GM06990 (cell line): ENCODE results near the gene AGFG2.

Experiments used
- DNase-seq: peaks from one replicate; pipeline ENCODE4 v3.0.0-alpha.2; 2011; ENCODE audit not compliant: insufficient read length; ENCODE audit errors: extremely low read depth
- H3K27me3 ChIP-seq: replicated peaks from 2 replicates; pipeline ENCODE4 v1.6.0; 2011; ENCODE audit warnings: low read length; ENCODE audit not compliant: control insufficient read depth, insufficient read depth
- H3K36me3 ChIP-seq: 2 replicates; pipeline ENCODE4 v1.5.1; 2011; ENCODE audit warnings: low read length; ENCODE audit not compliant: control insufficient read depth, insufficient read depth
- H3K4me3 ChIP-seq: replicated peaks from 2 replicates; pipeline ENCODE4 v1.5.1; 2011; ENCODE audit warnings: low read depth, mild to moderate bottlenecking, control low read depth, low read length
- CTCF ChIP-seq: IDR thresholded peaks from 2 replicates; pipeline ENCODE4 v1.5.1; 2011; ENCODE audit warnings: low read length, control low read depth, mild to moderate bottlenecking, inconsistent platforms; ENCODE audit not compliant: insufficient read depth, poor library complexity, severe bottlenecking

The AGFG2 gene

GRCh38 chr7:100572949-100573675 lies 34.1 kb downstream of the AGFG2 start:
- no peak for TF ChIP-seq CTCF
- no peak for DNase-seq
- Histone ChIP-seq H3K4me3 (no peak overlapping the region), H3K36me3 (peaks cover 27% of the 10 kb centered on the region), H3K27me3 (no peaks in the 10 kb centered on the region)

GRCh38 chr7:100573691-100574361 lies 34.8 kb downstream of the AGFG2 start, which contains the start of gene SAP25:
Gene SAP25 (minus strand): TSS chr7:100573900. CDS start chr7:100573742, 158 bp downstream.
- Histone ChIP-seq H3K4me3 (no peak within 1 kb of the TSS), H3K36me3 (peaks cover 29% of the 10 kb centered on the region), H3K27me3 (no peaks in the 10 kb centered on the region)
- TF ChIP-seq CTCF = no peak
- no peak for DNase-seq

- DNase-seq = no peak
- no peak for TF ChIP-seq CTCF
- H3K4me3 ChIP-seq = no peak overlapping the region
- H3K36me3 ChIP-seq = peaks cover 32% of the 10 kb centered on the region
- no peaks in the 10 kb centered on the region for H3K27me3 ChIP-seq
Observed at GRCh38 chr7:100574362-100575205, 35.6 kb downstream of the AGFG2 start.

GRCh38 chr7:100575206-100575631 lies 36.2 kb downstream of the AGFG2 start:
- Histone ChIP-seq H3K27me3 (no peaks in the 10 kb centered on the region), H3K4me3 (no peak overlapping the region), H3K36me3 (peaks cover 37% of the 10 kb centered on the region)
- TF ChIP-seq CTCF = no peak
- no peak for DNase-seq

GRCh38 chr7:100575746-100576383 lies 36.9 kb downstream of the AGFG2 start:
- DNase-seq = no peak
- no peak for TF ChIP-seq CTCF
- H3K27me3 ChIP-seq = no peaks in the 10 kb centered on the region
- peaks cover 39% of the 10 kb centered on the region for H3K36me3 ChIP-seq
- H3K4me3 ChIP-seq = no peak overlapping the region
